GM18502 (cell line): ENCODE measurements around the gene ACER3.

Source experiments
- ATAC-seq: cut with Tn5 transposase; IDR thresholded peaks from one replicate; pipeline ENCODE4 v1.9.1; 2021; ENCODE audit warnings: mild to moderate bottlenecking; ENCODE audit not compliant: unreplicated experiment, poor library complexity

ACER3 gene

GRCh38 chr11:77069336-77069968, 208.7 kb downstream of the ACER3 start:
- ATAC-seq: no peak

- ATAC-seq: no peak
Measured at GRCh38 chr11:77069969-77070582, 209.4 kb downstream of the ACER3 start.

GRCh38 chr11:77071077-77071476, 210.4 kb downstream of the ACER3 start:
- ATAC-seq: no peak

- ATAC-seq: no peak
Measured at GRCh38 chr11:77071671-77072605, 211.2 kb downstream of the ACER3 start.

- no peak for ATAC-seq
Measured at GRCh38 chr11:77072851-77073327, 212.2 kb downstream of the ACER3 start.

GRCh38 chr11:77073328-77074001, 212.7 kb downstream of the ACER3 start:
- ATAC-seq: no peak

GRCh38 chr11:77074205-77074604, 213.5 kb downstream of the ACER3 start:
- no peak for ATAC-seq

GRCh38 chr11:77074626-77075221, 214.0 kb downstream of the ACER3 start:
- no peak for ATAC-seq

- no peak for ATAC-seq
Measured at GRCh38 chr11:77075425-77075905, 214.7 kb downstream of the ACER3 start.
